Astrocyte of the spinal cord (primary cell): ENCODE data around the gene PLIN3.

Source experiments
- DNase-seq: peaks from one replicate; pipeline ENCODE4 v3.0.0; 2011; ENCODE audit warnings: low read depth, low spot score
- H3K4me3 ChIP-seq: 2 replicates; pipeline ENCODE4 v1.5.1; 2011; ENCODE audit warnings: low read depth, mild to moderate bottlenecking, low read length, moderate library complexity
- CTCF ChIP-seq: IDR thresholded peaks from 2 replicates; pipeline ENCODE4 v1.5.1; 2012; ENCODE audit warnings: low read depth, mild to moderate bottlenecking, low read length, inconsistent platforms
- in situ Hi-C: cut with HindIII; loops from 2 replicates; pipeline ENCODE4 v1.10.0; 2017; ENCODE audit warnings: low sequenced_read_pairs

Gene PLIN3

DNA sequence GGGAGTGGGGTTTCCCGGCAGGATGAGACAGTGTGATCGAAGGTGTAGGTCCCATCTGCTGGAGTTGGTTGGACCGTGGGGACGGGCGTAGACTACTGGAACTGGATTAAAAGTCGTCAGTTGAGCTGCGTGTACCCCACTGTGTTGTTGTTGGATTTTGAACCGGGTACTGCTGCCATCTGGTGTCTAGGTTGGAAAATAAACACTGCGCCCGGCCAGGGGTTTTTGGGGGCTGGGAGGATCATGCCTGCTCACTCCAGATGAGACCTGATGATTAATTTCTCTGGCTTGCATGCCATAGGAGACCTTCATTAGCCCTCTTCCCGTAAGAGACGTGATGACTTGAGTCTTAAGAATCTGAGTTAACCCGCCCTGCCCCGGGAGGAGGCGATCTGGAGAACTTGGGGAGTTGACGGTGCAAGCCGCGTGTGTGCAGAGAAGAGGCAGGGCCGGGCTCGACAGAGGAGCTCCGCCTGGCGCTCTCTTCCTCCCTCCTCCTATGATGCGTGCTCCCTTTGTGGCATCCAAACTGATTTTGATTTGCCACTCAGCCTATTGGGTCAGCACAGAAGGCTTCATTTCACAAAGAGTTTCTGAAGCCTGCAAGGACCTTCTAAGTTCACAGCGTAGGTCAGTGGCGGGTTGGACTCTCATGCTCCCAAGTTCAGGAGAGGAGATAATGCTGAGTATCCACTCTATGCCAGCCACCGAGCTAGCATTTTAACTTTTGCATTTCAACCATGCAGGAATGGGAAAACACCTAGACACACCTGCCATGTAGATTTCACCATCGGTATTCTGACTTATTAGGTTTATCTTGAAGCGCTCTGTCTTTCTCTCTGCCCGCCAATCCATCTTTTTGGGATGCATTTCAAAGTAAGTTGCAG lies 44.6 kb upstream of the PLIN3 start:
- DNase-seq, result peak; percentile 99
- peak overlapping the region; percentile 41 for H3K4me3 ChIP-seq
- in situ Hi-C loops, result no loop called here
- TF ChIP-seq CTCF, result peak; percentile 65

DNA sequence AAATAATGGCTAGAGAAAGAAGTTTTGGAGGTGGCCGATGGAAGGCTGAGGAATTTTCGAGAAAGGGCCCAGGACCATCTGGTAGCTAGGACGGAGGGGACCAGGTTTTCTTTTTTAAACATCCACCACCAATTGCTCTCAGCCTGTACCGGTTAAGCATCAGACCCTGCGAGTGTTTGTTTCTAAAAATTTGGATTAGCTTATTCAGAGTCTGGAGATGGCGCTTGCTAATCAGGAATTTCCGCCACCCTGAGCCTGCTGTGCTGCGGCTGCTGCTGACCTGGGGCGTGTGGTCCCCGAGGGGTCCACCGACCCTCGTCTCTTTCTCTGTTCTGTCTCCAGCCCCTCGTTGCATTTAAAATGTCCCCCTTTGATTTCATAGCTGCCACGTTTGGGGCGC lies 43.8 kb upstream of the PLIN3 start:
- no peak for DNase-seq
- no peak for TF ChIP-seq CTCF
- peak overlapping the region; percentile 41 for H3K4me3 ChIP-seq
- in situ Hi-C loops, result no loop called here

GRCh38 chr19:4910594-4911281 lies 43.3 kb upstream of the PLIN3 start:
- no peak for TF ChIP-seq CTCF
- peak overlapping the region; percentile 41 for H3K4me3 ChIP-seq
- in situ Hi-C loops, result no loop called here
- DNase-seq, result peak; percentile 82

DNA sequence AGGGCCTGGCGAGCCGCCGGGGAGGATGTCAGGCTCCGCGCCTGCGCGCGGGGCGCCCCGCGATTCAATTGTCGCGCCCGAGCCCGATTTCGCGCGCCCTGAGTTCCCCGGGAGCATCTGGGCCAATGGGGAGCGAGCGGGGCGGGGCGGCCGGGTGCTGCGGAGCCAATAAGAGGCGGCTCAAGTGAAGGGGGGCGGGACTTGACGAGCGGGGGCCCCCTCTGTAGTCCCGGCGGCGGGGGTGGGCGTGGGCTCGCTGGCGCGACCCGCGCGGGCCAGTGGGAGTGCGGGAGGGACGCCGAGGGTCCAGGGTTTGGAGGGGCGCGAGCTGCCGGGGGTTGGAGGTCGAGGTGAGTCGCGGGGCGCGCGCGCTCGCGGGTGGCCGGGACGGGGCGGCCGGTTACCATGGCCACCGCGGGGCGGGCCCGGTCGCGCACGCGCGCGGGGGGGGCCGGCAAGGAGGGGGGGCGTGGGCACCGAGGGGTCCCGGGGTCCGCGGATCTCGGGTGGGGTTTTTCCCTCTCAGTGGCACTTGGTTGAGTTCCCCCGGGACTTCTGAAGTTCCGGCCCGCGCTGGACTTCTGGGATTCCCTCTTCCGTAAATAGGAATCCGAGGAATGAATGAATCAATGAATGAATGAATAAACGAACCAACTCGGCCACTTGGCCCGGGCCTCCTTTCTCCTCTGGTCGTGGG lies 42.6 kb upstream of the PLIN3 start:
- no peak for TF ChIP-seq CTCF
- peak; percentile 93 for DNase-seq
- in situ Hi-C loops, result no loop called here
- peak overlapping the region; percentile 50 for H3K4me3 ChIP-seq

GRCh38 chr19:4909156-4909896 lies 41.9 kb upstream of the PLIN3 start, which contains the start of gene UHRF1:
TSS of gene UHRF1 (plus strand) at chr19:4909501. CDS start at chr19:4910886, 1,385 bp downstream.
- DNase-seq, result peak; percentile 32
- in situ Hi-C loops, result no loop called here
- TF ChIP-seq CTCF, result no peak
- H3K4me3 ChIP-seq, result peak within 1 kb of the TSS; percentile 50

DNA sequence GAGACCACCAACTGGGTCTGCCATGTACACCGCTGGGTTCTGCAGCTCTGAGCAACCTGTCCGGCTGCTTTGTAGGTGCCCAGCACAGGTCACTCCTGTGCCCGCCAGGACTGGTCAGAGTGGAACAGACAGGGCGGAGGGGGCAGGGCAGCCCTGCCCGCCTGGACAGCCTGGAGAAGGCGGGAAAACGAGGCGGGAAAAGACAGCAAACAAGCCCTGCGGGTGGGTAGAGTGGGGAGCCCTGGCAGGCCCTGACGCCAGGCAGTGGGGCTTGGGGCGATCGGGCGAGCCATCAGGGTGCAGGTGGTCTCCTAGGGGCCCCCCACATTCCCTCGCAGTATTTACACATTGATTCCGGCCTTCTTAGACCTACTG lies 41.3 kb upstream of the PLIN3 start:
- in situ Hi-C loops, result no loop called here
- no peak for DNase-seq
- H3K4me3 ChIP-seq, result no peak overlapping the region
- no peak for TF ChIP-seq CTCF
